PFSK-1 (cell line): ENCODE results near the gene SEMA4F.

Experiments used
- FOXP2 ChIP-seq: optimal IDR thresholded peaks from 2 replicates; pipeline ENCODE3; 2011; ENCODE audit warnings: borderline replicate concordance, control low read depth, inconsistent platforms; ENCODE audit not compliant: insufficient read depth; ENCODE audit errors: extremely low read length, extremely low read depth
- POLR2AphosphoS5 ChIP-seq: IDR thresholded peaks from 2 replicates; pipeline ENCODE4 v1.6.1; 2012; ENCODE audit warnings: low read depth, mild to moderate bottlenecking, control low read depth, low read length, moderate library complexity
- SIN3A ChIP-seq: IDR thresholded peaks from 2 replicates; pipeline ENCODE4 v1.6.1; 2012; ENCODE audit warnings: mild to moderate bottlenecking, low read length, moderate library complexity, borderline replicate concordance; ENCODE audit not compliant: insufficient read depth
- TAF1 ChIP-seq: IDR thresholded peaks from 2 replicates; pipeline ENCODE4 v1.6.1; 2012; ENCODE audit warnings: low read length, control low read depth, borderline replicate concordance; ENCODE audit not compliant: insufficient read depth
- TF ChIP-seq, protein P1 (sequence below), 2 experiments: IDR thresholded peaks; 2 replicates each; pipeline versions ENCODE4 v1.6.1 to v1.8.0; 2011 to 2012; ENCODE audit warnings: low read depth in 2 of 2, low read length in 2 of 2, control low read depth in 1 of 2, inconsistent platforms in 1 of 2, mild to moderate bottlenecking in 1 of 2, moderate library complexity in 1 of 2; ENCODE audit not compliant: insufficient read depth in 1 of 2

Gene SEMA4F

DNA sequence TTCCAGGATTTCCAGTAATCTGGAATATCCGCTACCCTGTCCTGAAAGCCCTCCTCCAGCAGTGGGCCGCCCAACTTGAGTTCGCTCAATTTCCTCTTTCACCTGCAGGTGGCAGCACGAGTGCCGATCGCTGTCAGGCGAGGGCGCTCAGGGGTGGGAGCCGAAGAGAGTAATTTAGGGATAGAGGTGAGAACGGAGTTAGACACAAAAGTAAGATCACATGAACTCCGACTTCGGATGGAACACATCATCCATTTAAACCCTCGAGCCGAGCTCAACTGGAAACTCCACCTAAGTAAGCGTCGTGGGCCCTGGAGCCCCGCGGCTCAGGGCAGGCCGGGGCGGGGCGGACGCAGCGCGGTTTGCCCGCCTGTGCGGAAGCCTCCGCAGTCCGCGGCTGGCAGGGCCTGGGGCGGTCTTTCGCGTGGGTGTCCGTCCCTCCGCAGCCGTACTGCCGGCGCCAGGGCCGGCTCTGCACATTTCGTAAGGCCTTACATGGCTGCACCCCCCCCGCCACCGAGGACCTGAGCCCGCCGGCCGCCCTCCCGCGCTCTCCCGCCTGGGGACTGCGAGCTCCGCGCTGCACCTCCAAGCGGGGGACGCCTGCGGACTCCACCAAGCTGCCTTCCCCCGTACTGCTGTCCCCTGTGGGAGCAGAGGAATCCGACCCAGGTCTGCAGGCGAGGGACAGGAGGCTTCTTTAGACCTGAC is 61.2 kb downstream of the SEMA4F start:
- TF ChIP-seq SIN3A (no peak), FOXP2 (no peak), TAF1 (no peak), POLR2AphosphoS5 (no peak)
- TF ChIP-seq, protein P1, sequence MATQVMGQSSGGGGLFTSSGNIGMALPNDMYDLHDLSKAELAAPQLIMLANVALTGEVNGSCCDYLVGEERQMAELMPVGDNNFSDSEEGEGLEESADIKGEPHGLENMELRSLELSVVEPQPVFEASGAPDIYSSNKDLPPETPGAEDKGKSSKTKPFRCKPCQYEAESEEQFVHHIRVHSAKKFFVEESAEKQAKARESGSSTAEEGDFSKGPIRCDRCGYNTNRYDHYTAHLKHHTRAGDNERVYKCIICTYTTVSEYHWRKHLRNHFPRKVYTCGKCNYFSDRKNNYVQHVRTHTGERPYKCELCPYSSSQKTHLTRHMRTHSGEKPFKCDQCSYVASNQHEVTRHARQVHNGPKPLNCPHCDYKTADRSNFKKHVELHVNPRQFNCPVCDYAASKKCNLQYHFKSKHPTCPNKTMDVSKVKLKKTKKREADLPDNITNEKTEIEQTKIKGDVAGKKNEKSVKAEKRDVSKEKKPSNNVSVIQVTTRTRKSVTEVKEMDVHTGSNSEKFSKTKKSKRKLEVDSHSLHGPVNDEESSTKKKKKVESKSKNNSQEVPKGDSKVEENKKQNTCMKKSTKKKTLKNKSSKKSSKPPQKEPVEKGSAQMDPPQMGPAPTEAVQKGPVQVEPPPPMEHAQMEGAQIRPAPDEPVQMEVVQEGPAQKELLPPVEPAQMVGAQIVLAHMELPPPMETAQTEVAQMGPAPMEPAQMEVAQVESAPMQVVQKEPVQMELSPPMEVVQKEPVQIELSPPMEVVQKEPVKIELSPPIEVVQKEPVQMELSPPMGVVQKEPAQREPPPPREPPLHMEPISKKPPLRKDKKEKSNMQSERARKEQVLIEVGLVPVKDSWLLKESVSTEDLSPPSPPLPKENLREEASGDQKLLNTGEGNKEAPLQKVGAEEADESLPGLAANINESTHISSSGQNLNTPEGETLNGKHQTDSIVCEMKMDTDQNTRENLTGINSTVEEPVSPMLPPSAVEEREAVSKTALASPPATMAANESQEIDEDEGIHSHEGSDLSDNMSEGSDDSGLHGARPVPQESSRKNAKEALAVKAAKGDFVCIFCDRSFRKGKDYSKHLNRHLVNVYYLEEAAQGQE (IDR thresholded peaks at IDR 0.05; ENCODE audit: insufficient read depth in 1 of 2, low read depth in 2 of 2, low read length in 2 of 2), result no peak

DNA sequence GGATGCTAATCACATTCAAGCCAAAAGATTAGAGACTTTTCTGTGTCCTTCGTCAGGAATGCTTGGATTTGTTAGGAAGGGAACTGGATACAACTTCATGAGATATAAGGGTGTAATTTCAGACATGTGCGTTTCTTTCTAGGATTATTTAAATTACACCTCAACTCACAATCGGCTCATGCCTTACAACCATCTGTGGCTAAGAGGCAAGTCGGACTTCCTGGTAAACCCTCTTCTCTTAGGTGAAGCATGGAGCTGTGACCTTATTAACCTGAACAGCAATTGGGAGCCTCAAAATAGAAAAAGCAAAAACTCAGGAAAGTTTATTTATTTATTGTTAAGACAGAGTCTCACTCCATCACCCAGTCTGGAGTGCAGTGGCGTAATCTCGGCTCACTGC is 61.8 kb downstream of the SEMA4F start:
- TF ChIP-seq FOXP2 (no peak), SIN3A (no peak), POLR2AphosphoS5 (no peak), TAF1 (no peak)
- TF ChIP-seq, protein P1 (IDR thresholded peaks at IDR 0.05; ENCODE audit: insufficient read depth in 1 of 2, low read depth in 2 of 2, low read length in 2 of 2), result no peak

DNA sequence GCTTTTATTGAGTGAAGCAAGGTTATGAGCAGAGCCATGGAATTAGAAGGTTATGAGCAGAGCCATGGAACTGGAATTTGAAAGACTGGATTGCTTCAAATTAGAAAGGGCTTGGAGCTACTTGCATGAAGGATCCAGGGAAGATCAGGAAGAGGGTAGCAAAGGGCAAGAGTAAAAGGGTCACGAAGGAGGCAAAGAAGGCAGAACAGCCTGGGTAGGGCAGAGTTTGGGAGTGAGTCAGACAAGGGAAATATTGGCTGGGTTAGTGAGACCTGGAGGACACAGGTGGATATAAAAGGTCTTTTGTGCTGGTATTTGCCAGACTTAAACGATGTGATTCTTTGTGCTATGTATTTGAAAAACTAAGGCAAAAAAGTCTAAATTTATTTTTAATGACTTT is 65.0 kb downstream of the SEMA4F start:
- TF ChIP-seq, protein P1 (IDR thresholded peaks at IDR 0.05; ENCODE audit: insufficient read depth in 1 of 2, low read depth in 2 of 2, low read length in 2 of 2), result no peak
- no peak for TF ChIP-seq FOXP2
- no peak for TF ChIP-seq TAF1
- TF ChIP-seq POLR2AphosphoS5, result no peak
- TF ChIP-seq SIN3A, result no peak

DNA sequence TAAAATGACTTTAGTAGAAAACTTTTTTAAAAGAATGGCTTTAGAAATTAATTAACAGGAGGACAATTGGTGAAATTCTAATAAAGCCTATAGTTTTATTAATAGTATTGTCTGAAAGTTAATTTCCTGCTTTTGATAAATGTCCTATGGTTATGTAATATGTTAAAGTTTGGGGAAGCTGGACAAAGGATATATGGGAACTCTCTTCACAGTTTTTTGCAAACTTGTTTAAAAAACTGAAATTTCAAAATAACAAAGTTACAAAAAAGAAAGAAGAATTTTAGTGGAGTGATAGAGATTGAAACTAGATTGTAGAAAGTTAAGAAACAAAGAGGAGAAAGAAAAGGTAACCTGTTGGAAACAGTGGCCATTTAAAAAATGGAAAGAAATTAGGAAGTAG is 67.3 kb downstream of the SEMA4F start:
- TF ChIP-seq SIN3A (no peak), POLR2AphosphoS5 (no peak), TAF1 (no peak), FOXP2 (no peak)
- TF ChIP-seq, protein P1 (IDR thresholded peaks at IDR 0.05; ENCODE audit: insufficient read depth in 1 of 2, low read depth in 2 of 2, low read length in 2 of 2), result no peak

DNA sequence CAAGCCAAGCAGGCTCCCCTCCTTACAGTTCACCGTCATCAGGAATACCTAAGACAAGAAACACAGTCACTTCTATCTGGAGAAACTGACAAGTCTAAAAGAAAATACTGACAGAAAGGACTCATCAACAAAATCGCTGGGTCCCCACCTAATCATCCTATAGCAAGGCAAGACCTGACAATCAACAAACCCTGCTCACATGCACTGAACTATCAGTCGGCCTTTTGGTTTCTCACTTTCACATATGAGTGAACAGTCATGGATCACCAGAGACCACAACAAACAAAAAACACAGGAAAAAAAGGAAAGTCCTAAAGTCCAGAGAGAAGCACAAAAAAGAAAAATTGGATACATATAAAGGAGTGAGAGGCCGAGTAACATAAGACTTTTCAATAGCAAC is 70.4 kb downstream of the SEMA4F start:
- TF ChIP-seq, protein P1 (IDR thresholded peaks at IDR 0.05; ENCODE audit: insufficient read depth in 1 of 2, low read depth in 2 of 2, low read length in 2 of 2), result no peak
- TF ChIP-seq TAF1 (no peak), SIN3A (no peak), POLR2AphosphoS5 (no peak), FOXP2 (no peak)
